ENCODE data around the gene SYT7.

The SYT7 gene

GRCh38 chr11:61539831-61540357 is 41.0 kb downstream of the SYT7 start:
- DNase-seq (ENCODE audit: low read depth) = no peak
- H3K4me3 ChIP-seq (ENCODE audit: low read depth, low read length) = no peak overlapping the region
- no peak for TF ChIP-seq CTCF (conservative IDR thresholded peaks at IDR 0.05; ENCODE audit: low read depth, low read length)

GRCh38 chr11:61539006-61539405 is 41.9 kb downstream of the SYT7 start:
- no peak for TF ChIP-seq CTCF (conservative IDR thresholded peaks at IDR 0.05; ENCODE audit: low read depth, low read length)
- no peak for DNase-seq (ENCODE audit: low read depth)
- no peak overlapping the region for H3K4me3 ChIP-seq (ENCODE audit: low read depth, low read length)

GRCh38 chr11:61538636-61538961 is 42.3 kb downstream of the SYT7 start:
- no peak for DNase-seq (ENCODE audit: low read depth)
- no peak for TF ChIP-seq CTCF (conservative IDR thresholded peaks at IDR 0.05; ENCODE audit: low read depth, low read length)

DNA sequence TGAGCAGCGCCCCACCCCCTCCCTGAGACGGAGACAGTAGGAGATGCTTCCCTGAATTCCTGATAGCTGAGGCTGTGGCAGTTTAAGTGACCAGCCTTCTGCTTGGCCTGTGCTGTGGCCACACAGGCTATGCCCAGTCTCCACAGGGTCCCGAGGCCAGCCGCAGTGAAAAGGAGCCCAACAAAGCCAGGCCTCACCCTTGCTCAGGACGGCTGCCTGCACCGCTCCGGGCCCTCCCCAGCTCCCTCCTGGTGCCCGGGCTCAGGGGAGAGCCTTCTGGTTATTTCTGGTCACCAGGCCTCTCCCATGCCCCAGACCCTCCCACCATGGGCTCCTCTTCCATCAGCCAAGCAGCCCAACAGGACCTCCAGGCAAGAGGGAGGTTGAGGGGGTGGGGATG is 43.5 kb downstream of the SYT7 start:
- TF ChIP-seq CTCF (conservative IDR thresholded peaks at IDR 0.05; ENCODE audit: low read depth, low read length) = no peak
- DNase-seq (ENCODE audit: low read depth) = no peak
- no peak overlapping the region for H3K4me3 ChIP-seq (ENCODE audit: low read depth, low read length)

More at GRCh38 chr11:61538636-61538961, 42.3 kb downstream of the SYT7 start:
- no peak overlapping the region for H3K4me3 ChIP-seq (ENCODE audit: low read depth, low read length)

DNA sequence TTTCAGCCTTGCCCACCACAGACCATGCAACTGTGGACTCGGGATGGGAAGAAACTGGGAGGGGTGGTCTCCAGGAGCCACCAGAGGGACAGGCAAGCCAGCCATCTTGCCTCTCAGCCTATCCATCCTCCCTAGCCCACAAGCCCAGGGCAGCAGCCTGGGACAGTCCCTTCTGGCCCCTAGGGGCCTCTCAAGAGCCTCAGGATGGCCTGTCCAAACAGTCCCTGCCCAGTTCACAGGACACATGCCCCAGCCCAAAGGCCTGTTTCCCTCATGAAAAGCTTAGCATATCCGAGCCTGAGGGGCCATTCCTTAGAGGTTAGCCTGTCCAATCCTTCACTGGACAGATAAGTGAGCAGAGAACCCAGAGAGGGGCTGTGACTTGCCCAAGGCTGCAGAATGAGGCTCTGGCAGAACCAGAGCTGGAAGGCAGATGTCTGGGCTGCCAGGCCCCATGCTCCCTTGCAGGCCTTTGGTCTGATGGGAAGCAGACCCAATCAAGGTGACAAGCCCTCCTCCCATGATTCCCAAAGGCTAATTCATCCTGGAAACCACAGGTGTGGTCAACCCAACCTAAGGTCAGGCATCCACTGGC is 44.1 kb downstream of the SYT7 start:
- no peak for TF ChIP-seq CTCF (conservative IDR thresholded peaks at IDR 0.05; ENCODE audit: low read depth, low read length)
- no peak for DNase-seq (ENCODE audit: low read depth)
- H3K4me3 ChIP-seq (ENCODE audit: low read depth, low read length) = no peak overlapping the region

- no peak for DNase-seq (ENCODE audit: low read depth)
- no peak for TF ChIP-seq CTCF (conservative IDR thresholded peaks at IDR 0.05; ENCODE audit: low read depth, low read length)
- H3K4me3 ChIP-seq (ENCODE audit: low read depth, low read length) = no peak overlapping the region
Measured at GRCh38 chr11:61535998-61536675, 44.7 kb downstream of the SYT7 start.

Data from choroid plexus epithelial cell (primary cell).